DOHH2 (cell line): ENCODE data around the gene GATD1.

Experiments
- CTCF ChIP-seq: fragments of 200-600 bp; sonication (generic); IDR thresholded peaks from one replicate; pipeline ENCODE4 v1.5.1; 2014; ENCODE audit warnings: antibody characterized with exemption, mild to moderate bottlenecking, low read depth, low read length; ENCODE audit not compliant: poor library complexity, severe bottlenecking
- EZH2phosphoT487 ChIP-seq: fragments of 200-600 bp; sonication (generic); IDR thresholded peaks from 2 replicates; pipeline ENCODE4 v1.6.1; 2017; ENCODE audit warnings: borderline replicate concordance, mild to moderate bottlenecking, antibody characterized with exemption, low read length, moderate library complexity, mixed read lengths

GRCh38 chr11:787084-787675 is 9.9 kb upstream of the GATD1 start:
- TF ChIP-seq CTCF: no peak
- TF ChIP-seq EZH2phosphoT487: no peak
